Keratinocyte (primary cell): ENCODE measurements around the gene RBCK1. TPM values are rescaled to one million over a fixed set of nuclear protein-coding genes. Genes with fewer than 3 reads are reported as not detected.
A peak's percentile ranks its signal among the peaks of the same experiment; 100 is the strongest.

Source experiments
- DNase-seq: peaks from one replicate; pipeline ENCODE4 v3.0.0-alpha.2; 2011; ENCODE audit warnings: low read depth, missing footprints, low spot score
- FAIRE-seq: peaks from 2 replicates; lab custom pipeline; 2011; peaks lifted over from hg19 to GRCh38; lab: Jason Lieb, UNC
- H2AFZ ChIP-seq: 2 replicates; pipeline ENCODE4 v1.6.0; 2012; ENCODE audit warnings: low read length, control low read depth, inconsistent platforms; ENCODE audit not compliant: control insufficient read depth
- H3K27ac ChIP-seq: 2 replicates; pipeline ENCODE4 v1.5.1; 2011; ENCODE audit warnings: low read length; ENCODE audit not compliant: control insufficient read depth, insufficient read depth
- H3K27me3 ChIP-seq: 3 replicates; pipeline ENCODE4 v1.6.0; 2011; ENCODE audit warnings: low read length; ENCODE audit not compliant: control insufficient read depth, insufficient read depth; ENCODE audit errors: extremely low read depth
- H3K36me3 ChIP-seq, 2 experiments: 2 replicates in 1 of 2; 3 replicates in 1 of 2; pipeline ENCODE4 v1.5.1; 2011; ENCODE audit warnings: low read length in 2 of 2, mild to moderate bottlenecking in 1 of 2; ENCODE audit not compliant: control insufficient read depth in 2 of 2, insufficient read depth in 2 of 2; ENCODE audit errors: extremely low read depth in 1 of 2
- H3K4me1 ChIP-seq: 3 replicates; pipeline ENCODE4 v1.5.1; 2011; ENCODE audit warnings: low read length; ENCODE audit not compliant: control insufficient read depth, insufficient read depth; ENCODE audit errors: extremely low read depth
- H3K4me2 ChIP-seq: 3 replicates; pipeline ENCODE4 v1.6.0; 2011; ENCODE audit warnings: low read depth, low read length; ENCODE audit not compliant: control insufficient read depth, insufficient read depth; ENCODE audit errors: extremely low read depth
- H3K4me3 ChIP-seq, 3 experiments: fragments of 200-600 bp in 1 of 3; sonication (generic) in 1 of 3; 2 replicates in 2 of 3; 3 replicates in 1 of 3; pipeline ENCODE4 v1.5.1; 2011 to 2016; ENCODE audit warnings: low read length in 3 of 3, mild to moderate bottlenecking in 3 of 3, control low read depth in 2 of 3, inconsistent platforms in 1 of 3, low read depth in 1 of 3, mixed read lengths in 1 of 3, mixed run types in 1 of 3, moderate library complexity in 1 of 3; ENCODE audit not compliant: control insufficient read depth in 2 of 3, insufficient read depth in 2 of 3; ENCODE audit errors: extremely low read depth in 1 of 3
- H3K79me2 ChIP-seq: 2 replicates; pipeline ENCODE4 v1.6.0; 2012; ENCODE audit warnings: low read length; ENCODE audit not compliant: control insufficient read depth, insufficient read depth
- H3K9ac ChIP-seq: 3 replicates; pipeline ENCODE4 v1.6.0; 2011; ENCODE audit warnings: low read length; ENCODE audit not compliant: control insufficient read depth, insufficient read depth; ENCODE audit errors: extremely low read depth
- H3K9me1 ChIP-seq: 3 replicates; pipeline ENCODE4 v1.6.0; 2011; ENCODE audit warnings: low read length; ENCODE audit not compliant: control insufficient read depth, insufficient read depth; ENCODE audit errors: extremely low read depth
- H3K9me3 ChIP-seq: 2 replicates; pipeline ENCODE4 v1.5.1; 2012; ENCODE audit warnings: low read depth, low read length; ENCODE audit not compliant: control insufficient read depth
- H4K20me1 ChIP-seq: 3 replicates; pipeline ENCODE4 v1.6.0; 2011; ENCODE audit warnings: low read length; ENCODE audit not compliant: control insufficient read depth, insufficient read depth; ENCODE audit errors: extremely low read depth
- EZH2 ChIP-seq: IDR thresholded peaks from one replicate; pipeline ENCODE4 v1.6.1; 2012; ENCODE audit warnings: inconsistent platforms, mild to moderate bottlenecking, low read length, moderate library complexity
- dilution Hi-C: fragments of 300-500 bp; cut with MboI; formaldehyde crosslinking; loops from one replicate; pipeline ENCODE4 v1.7.0; 2020; ENCODE audit warnings: low sequenced_read_pairs; ENCODE audit not compliant: extremely low pct_ligation_motif_present
- polyA plus RNA-seq, 5 experiments: library from polyadenylated mRNA; depleted of rRNA in 3 of 5; stranded (reverse) in 3 of 5; stranded (forward) in 1 of 5; unstranded in 1 of 5; fragments of >200 nt; gene quantifications; 1 replicate in 1 of 5; 2 replicates in 3 of 5; 3 replicates in 1 of 5; pipeline versions ENCODE4 v1.2.1 to v1.2.3, GENCODE V29; 2011 to 2012; ENCODE audit warnings: missing spikeins in 2 of 5, low read depth in 1 of 5, low replicate concordance in 1 of 5
- TF ChIP-seq, protein P1 (sequence below), 3 experiments: IDR thresholded peaks in 1 of 3; conservative IDR thresholded peaks in 1 of 3; optimal IDR thresholded peaks in 1 of 3; 2 replicates in 2 of 3; 3 replicates in 1 of 3; pipeline versions ENCODE3 to v1.5.1; 2011; ENCODE audit warnings: low read length in 3 of 3, mild to moderate bottlenecking in 3 of 3, moderate library complexity in 2 of 3, control low read depth in 1 of 3, inconsistent platforms in 1 of 3; ENCODE audit not compliant: insufficient read depth in 2 of 3; ENCODE audit errors: extremely low read depth in 1 of 3

Gene RBCK1
- polyA plus RNA-seq, 1 donor (not counting 4 experiments of a cell fraction or from before 2014, with no cell fraction given), result 136 TPM

DNA sequence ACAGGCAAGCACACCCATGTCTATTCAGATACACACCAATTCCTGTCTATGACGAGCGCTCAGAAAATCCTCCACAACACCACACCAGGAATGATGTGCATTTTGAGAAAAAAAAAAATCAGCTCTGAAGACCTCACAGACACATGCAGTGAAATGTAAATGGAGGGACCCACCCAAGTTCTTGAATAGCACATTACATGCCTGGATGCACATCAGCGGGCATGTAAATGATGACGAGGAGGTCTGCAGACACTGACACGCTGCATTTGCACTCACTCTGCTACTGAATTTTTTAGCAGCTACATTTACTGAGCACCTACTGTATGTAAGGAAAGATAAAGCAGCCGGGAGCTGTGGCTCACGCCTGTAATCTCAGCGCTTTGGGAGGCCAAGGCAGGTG lies 46.5 kb upstream of the RBCK1 start:
- DNase-seq (no peak), FAIRE-seq (no peak)
- H3K27ac ChIP-seq, result peak overlapping the region; percentile 57
- no peaks in the 10 kb centered on the region for H4K20me1 ChIP-seq
- H2AFZ ChIP-seq, result no peak overlapping the region
- no peaks in the 10 kb centered on the region for H3K27me3 ChIP-seq
- H3K4me3 ChIP-seq, result no peak overlapping the region
- H3K9me1 ChIP-seq, result no peaks in the 10 kb centered on the region
- no peak overlapping the region for H3K4me2 ChIP-seq
- no peaks in the 10 kb centered on the region for H3K36me3 ChIP-seq
- H3K79me2 ChIP-seq, result no peaks in the 10 kb centered on the region
- no peak for TF ChIP-seq EZH2
- TF ChIP-seq, protein P1, sequence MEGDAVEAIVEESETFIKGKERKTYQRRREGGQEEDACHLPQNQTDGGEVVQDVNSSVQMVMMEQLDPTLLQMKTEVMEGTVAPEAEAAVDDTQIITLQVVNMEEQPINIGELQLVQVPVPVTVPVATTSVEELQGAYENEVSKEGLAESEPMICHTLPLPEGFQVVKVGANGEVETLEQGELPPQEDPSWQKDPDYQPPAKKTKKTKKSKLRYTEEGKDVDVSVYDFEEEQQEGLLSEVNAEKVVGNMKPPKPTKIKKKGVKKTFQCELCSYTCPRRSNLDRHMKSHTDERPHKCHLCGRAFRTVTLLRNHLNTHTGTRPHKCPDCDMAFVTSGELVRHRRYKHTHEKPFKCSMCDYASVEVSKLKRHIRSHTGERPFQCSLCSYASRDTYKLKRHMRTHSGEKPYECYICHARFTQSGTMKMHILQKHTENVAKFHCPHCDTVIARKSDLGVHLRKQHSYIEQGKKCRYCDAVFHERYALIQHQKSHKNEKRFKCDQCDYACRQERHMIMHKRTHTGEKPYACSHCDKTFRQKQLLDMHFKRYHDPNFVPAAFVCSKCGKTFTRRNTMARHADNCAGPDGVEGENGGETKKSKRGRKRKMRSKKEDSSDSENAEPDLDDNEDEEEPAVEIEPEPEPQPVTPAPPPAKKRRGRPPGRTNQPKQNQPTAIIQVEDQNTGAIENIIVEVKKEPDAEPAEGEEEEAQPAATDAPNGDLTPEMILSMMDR (optimal IDR thresholded peaks at IDR 0.05 in 1 of 3, IDR thresholded peaks at IDR 0.05 in 1 of 3, conservative IDR thresholded peaks at IDR 0.05 in 1 of 3; ENCODE audit: extremely low read depth in 1 of 3, insufficient read depth in 2 of 3, low read length in 3 of 3), result no peak
- peaks cover 61% of the 10 kb centered on the region for H3K4me1 ChIP-seq
- dilution Hi-C loops, result no loop called here
- H3K9ac ChIP-seq, result no peak overlapping the region
- H3K9me3 ChIP-seq, result no peaks in the 10 kb centered on the region

DNA sequence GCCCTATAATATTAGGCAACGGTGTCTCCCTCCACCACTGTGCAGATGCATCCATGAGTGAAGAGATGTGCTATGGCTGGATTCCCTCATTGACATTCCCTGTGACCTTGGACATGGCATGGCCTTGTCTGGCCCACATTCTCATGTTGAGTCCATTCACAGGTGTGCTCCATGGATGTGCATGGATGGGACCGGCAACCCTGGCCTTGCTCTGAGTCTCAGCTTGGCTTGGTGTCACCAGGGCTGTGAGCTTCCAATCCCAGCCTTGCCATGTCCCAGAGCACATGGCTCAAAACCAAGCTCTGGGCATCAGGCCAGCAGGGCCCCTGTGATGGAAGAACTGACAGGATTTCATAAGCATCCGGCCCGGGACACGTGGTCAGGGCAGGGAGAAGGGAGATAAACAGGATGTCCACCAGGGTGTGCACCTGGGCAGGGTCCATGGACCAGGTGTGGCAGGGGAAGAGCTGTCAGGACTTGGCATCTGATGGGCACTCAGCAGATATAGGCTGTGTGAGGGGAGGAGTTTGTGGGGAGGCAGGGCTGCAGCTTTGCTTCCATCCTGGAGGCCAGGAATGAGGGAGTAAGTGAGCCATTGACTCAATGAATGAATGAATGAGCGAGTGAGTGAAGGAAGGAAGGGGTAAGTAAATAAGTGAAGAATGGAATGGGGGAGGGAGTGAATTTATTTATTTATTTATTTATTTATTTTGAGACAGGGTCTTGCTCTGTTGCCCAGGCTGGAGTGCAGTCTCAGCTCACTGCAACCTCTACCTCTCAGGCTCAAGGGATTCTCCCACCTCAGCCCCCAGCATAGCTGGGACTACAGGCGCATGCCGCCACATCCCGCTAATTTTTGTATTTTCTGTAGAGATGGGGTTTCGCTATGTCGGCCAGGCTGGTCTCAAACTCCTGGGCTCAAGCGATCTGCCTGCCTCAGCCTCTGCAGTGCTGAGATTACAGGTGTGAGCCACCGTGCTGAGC lies 45.5 kb upstream of the RBCK1 start:
- H3K9me3 ChIP-seq, result no peaks in the 10 kb centered on the region
- DNase-seq (peak; percentile 87), FAIRE-seq (peak; percentile 95)
- H3K27ac ChIP-seq, result peak overlapping the region; percentile 90
- no peaks in the 10 kb centered on the region for H4K20me1 ChIP-seq
- no peaks in the 10 kb centered on the region for H3K79me2 ChIP-seq
- peak overlapping the region; percentile 51 for H3K9ac ChIP-seq
- H3K27me3 ChIP-seq, result no peaks in the 10 kb centered on the region
- H3K36me3 ChIP-seq, result no peaks in the 10 kb centered on the region
- no peak for TF ChIP-seq EZH2
- TF ChIP-seq, protein P1 (optimal IDR thresholded peaks at IDR 0.05 in 1 of 3, IDR thresholded peaks at IDR 0.05 in 1 of 3, conservative IDR thresholded peaks at IDR 0.05 in 1 of 3; ENCODE audit: extremely low read depth in 1 of 3, insufficient read depth in 2 of 3, low read length in 3 of 3), result peak; percentile 70 to 87 (median 85)
- no peak overlapping the region for H2AFZ ChIP-seq
- H3K4me1 ChIP-seq, result peaks cover 68% of the 10 kb centered on the region
- H3K4me3 ChIP-seq, result peak overlapping the region in 1 of 3 experiments; percentile 39
- dilution Hi-C loops, result no loop called here
- H3K9me1 ChIP-seq, result no peaks in the 10 kb centered on the region
- H3K4me2 ChIP-seq, result peak overlapping the region; percentile 74
